Measurements from ENCODE around the gene PRXL2A.

DNA sequence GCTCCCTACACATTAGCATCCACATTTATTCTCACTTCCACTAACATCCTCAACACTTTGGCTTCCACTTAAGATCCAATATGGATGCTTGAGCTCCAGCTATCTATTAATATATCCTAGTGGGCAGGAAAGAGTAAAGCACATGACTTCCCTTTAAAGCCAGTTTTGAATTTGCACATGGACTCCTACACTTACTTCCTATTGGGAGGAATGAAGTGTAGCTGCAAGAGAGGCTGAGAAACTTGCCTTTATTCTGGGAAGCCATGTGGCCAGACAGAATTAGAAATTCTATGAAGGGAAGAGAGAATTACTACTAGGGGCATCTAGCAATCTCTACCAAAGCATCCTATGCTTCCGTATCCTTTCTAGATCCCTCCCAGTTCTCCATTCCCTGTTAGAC lies 42.8 kb downstream of the PRXL2A start:
- TF ChIP-seq, protein P1, sequence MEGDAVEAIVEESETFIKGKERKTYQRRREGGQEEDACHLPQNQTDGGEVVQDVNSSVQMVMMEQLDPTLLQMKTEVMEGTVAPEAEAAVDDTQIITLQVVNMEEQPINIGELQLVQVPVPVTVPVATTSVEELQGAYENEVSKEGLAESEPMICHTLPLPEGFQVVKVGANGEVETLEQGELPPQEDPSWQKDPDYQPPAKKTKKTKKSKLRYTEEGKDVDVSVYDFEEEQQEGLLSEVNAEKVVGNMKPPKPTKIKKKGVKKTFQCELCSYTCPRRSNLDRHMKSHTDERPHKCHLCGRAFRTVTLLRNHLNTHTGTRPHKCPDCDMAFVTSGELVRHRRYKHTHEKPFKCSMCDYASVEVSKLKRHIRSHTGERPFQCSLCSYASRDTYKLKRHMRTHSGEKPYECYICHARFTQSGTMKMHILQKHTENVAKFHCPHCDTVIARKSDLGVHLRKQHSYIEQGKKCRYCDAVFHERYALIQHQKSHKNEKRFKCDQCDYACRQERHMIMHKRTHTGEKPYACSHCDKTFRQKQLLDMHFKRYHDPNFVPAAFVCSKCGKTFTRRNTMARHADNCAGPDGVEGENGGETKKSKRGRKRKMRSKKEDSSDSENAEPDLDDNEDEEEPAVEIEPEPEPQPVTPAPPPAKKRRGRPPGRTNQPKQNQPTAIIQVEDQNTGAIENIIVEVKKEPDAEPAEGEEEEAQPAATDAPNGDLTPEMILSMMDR (IDR thresholded peaks at IDR 0.05), result no peak
- TF ChIP-seq POLR2A (IDR thresholded peaks at IDR 0.05), result no peak
